HEK293 (cell line): ENCODE measurements around the gene ZNF215.

Experiments
- CTCF ChIA-PET: fragments of 350-600 bp; formaldehyde crosslinking; extraction: SDS; loops from one replicate; lab custom pipeline; 2021; ENCODE audit warnings: antibody characterized with exemption; lab: Yijun Ruan, JAX
- POLR2A ChIA-PET: fragments of 300-600 bp; formaldehyde crosslinking; extraction: SDS; loops from one replicate; lab custom pipeline; 2020; ENCODE audit warnings: antibody characterized with exemption, inconsistent platforms; lab: Yijun Ruan, JAX
- H3K27ac ChIP-seq: fragments of 200-500 bp; sonication (Bioruptor generic); 2 replicates; pipeline ENCODE4 v1.5.1; 2014; ENCODE audit warnings: low read depth, low read length, control low read depth, inconsistent platforms; ENCODE audit errors: extremely low read depth
- H3K36me3 ChIP-seq, 2 experiments: fragments of 200-500 bp in 1 of 2; sonication (Bioruptor generic) in 1 of 2; 1 replicate in 1 of 2; 2 replicates in 1 of 2; pipeline ENCODE4 v1.5.1; 2014 to 2017; ENCODE audit warnings: inconsistent platforms in 2 of 2, low read length in 2 of 2; ENCODE audit not compliant: control insufficient read depth in 2 of 2, insufficient read depth in 1 of 2
- H3K4me1 ChIP-seq: fragments of 200-500 bp; sonication (Bioruptor generic); 2 replicates; pipeline ENCODE4 v1.5.1; 2014; ENCODE audit warnings: mild to moderate bottlenecking, low read length, inconsistent platforms; ENCODE audit not compliant: control insufficient read depth, insufficient read depth
- H3K4me3 ChIP-seq: 2 replicates; pipeline ENCODE4 v1.5.1; 2011; ENCODE audit warnings: low read depth, mild to moderate bottlenecking, control low read depth, low read length, moderate library complexity
- H3K9me3 ChIP-seq: fragments of 200-500 bp; sonication (Bioruptor generic); 2 replicates; pipeline ENCODE4 v1.5.1; 2014; ENCODE audit warnings: low read depth, low read length, inconsistent platforms; ENCODE audit not compliant: control insufficient read depth, insufficient read depth
- HOXA7 ChIP-seq: sonication (generic); formaldehyde crosslinking; IDR thresholded peaks from 2 replicates; pipeline ENCODE4 v1.8.1; 2022; ENCODE audit warnings: missing genetic modification reagents, borderline replicate concordance
- KLF9 ChIP-seq: fragments of 450-650 bp; formaldehyde crosslinking; IDR thresholded peaks from 2 replicates; pipeline ENCODE4 v1.5.1; 2016; ENCODE audit warnings: missing biosample characterization, missing genetic modification characterization, low read depth
- MZF1 ChIP-seq: fragments of 450-650 bp; formaldehyde crosslinking; IDR thresholded peaks from 2 replicates; pipeline ENCODE4 v1.5.1; 2017; ENCODE audit warnings: missing biosample characterization, missing genetic modification characterization, borderline replicate concordance
- SP2 ChIP-seq: fragments of 450-650 bp; formaldehyde crosslinking; IDR thresholded peaks from 2 replicates; pipeline ENCODE4 v1.5.1; 2016; ENCODE audit warnings: missing biosample characterization, missing genetic modification characterization
- ZFHX2 ChIP-seq: fragments of 450-650 bp; formaldehyde crosslinking; conservative IDR thresholded peaks from 2 replicates; pipeline ENCODE4 v1.5.1; 2016; ENCODE audit warnings: missing biosample characterization, missing genetic modification characterization
- ZFP3 ChIP-seq: fragments of 450-650 bp; formaldehyde crosslinking; IDR thresholded peaks from 2 replicates; pipeline ENCODE4 v1.5.1; 2016; ENCODE audit warnings: low read depth, missing biosample characterization, missing genetic modification characterization
- ZNF121 ChIP-seq: fragments of 450-650 bp; formaldehyde crosslinking; IDR thresholded peaks from 2 replicates; pipeline ENCODE4 v1.5.1; 2016; ENCODE audit warnings: missing biosample characterization, missing genetic modification characterization
- ZNF155 ChIP-seq: fragments of 450-650 bp; formaldehyde crosslinking; IDR thresholded peaks from 2 replicates; pipeline ENCODE4 v1.5.1; 2016; ENCODE audit warnings: missing biosample characterization, missing genetic modification characterization
- ZNF184 ChIP-seq: fragments of 450-650 bp; IDR thresholded peaks from 2 replicates; pipeline ENCODE4 v1.5.1; 2018; ENCODE audit warnings: missing biosample characterization, mild to moderate bottlenecking, missing genetic modification characterization
- ZNF211 ChIP-seq: fragments of 450-650 bp; formaldehyde crosslinking; IDR thresholded peaks from 2 replicates; pipeline ENCODE4 v1.5.1; 2016; ENCODE audit warnings: low read depth, missing biosample characterization, missing genetic modification characterization
- ZNF23 ChIP-seq: fragments of 450-650 bp; formaldehyde crosslinking; IDR thresholded peaks from 2 replicates; pipeline ENCODE4 v1.5.1; 2016; ENCODE audit warnings: missing biosample characterization, missing genetic modification characterization, borderline replicate concordance
- ZNF274 ChIP-seq, 2 experiments: fragments of 200-500 bp in 1 of 2; fragments of 450-650 bp in 1 of 2; sonication (Bioruptor generic) in 1 of 2; formaldehyde crosslinking in 1 of 2; IDR thresholded peaks; 2 replicates each; pipeline versions ENCODE4 v1.5.1 to v1.6.1; 2014 to 2016; ENCODE audit warnings: borderline replicate concordance in 1 of 2, inconsistent platforms in 1 of 2, low read length in 1 of 2, missing biosample characterization in 1 of 2, missing genetic modification characterization in 1 of 2
- ZNF433 ChIP-seq: fragments of 450-650 bp; formaldehyde crosslinking; IDR thresholded peaks from 2 replicates; pipeline ENCODE4 v1.5.1; 2016; ENCODE audit warnings: missing biosample characterization, missing genetic modification characterization, low read depth
- ZNF501 ChIP-seq: fragments of 450-650 bp; formaldehyde crosslinking; IDR thresholded peaks from 2 replicates; pipeline ENCODE4 v1.5.1; 2016; ENCODE audit warnings: missing biosample characterization, missing genetic modification characterization
- ZNF510 ChIP-seq: fragments of 450-650 bp; formaldehyde crosslinking; IDR thresholded peaks from 2 replicates; pipeline ENCODE4 v1.5.1; 2018; ENCODE audit warnings: mild to moderate bottlenecking, missing genetic modification characterization, missing biosample characterization; ENCODE audit not compliant: insufficient replicate concordance
- ZNF530 ChIP-seq: fragments of 450-650 bp; formaldehyde crosslinking; IDR thresholded peaks from 2 replicates; pipeline ENCODE4 v1.5.1; 2016; ENCODE audit warnings: low read depth, missing biosample characterization, missing genetic modification characterization
- ZNF623 ChIP-seq: fragments of 450-650 bp; formaldehyde crosslinking; IDR thresholded peaks from 2 replicates; pipeline ENCODE4 v1.5.1; 2016; ENCODE audit warnings: missing biosample characterization, missing genetic modification characterization
- ZNF670 ChIP-seq: fragments of 450-650 bp; formaldehyde crosslinking; IDR thresholded peaks from 2 replicates; pipeline ENCODE4 v1.5.1; 2016; ENCODE audit warnings: missing biosample characterization, missing genetic modification characterization, low read depth
- ZXDB ChIP-seq: fragments of 450-650 bp; formaldehyde crosslinking; IDR thresholded peaks from 2 replicates; pipeline ENCODE4 v1.5.1; 2016; ENCODE audit warnings: missing biosample characterization, missing genetic modification characterization
- TF ChIP-seq, protein P1 (sequence below): fragments of 450-650 bp; formaldehyde crosslinking; IDR thresholded peaks from 2 replicates; pipeline ENCODE4 v1.5.1; 2017; ENCODE audit warnings: missing biosample characterization, missing genetic modification characterization
- TF ChIP-seq, protein P2 (sequence below): fragments of 450-650 bp; formaldehyde crosslinking; IDR thresholded peaks from 2 replicates; pipeline ENCODE4 v1.5.1; 2016; ENCODE audit warnings: missing biosample characterization, missing genetic modification characterization
- TF ChIP-seq, protein P3 (sequence below): sonication (generic); formaldehyde crosslinking; IDR thresholded peaks from 2 replicates; pipeline ENCODE4 v1.8.1; 2022; ENCODE audit warnings: mild to moderate bottlenecking, moderate library complexity, missing genetic modification reagents
- TF ChIP-seq, protein P4 (sequence below): fragments of 450-650 bp; formaldehyde crosslinking; IDR thresholded peaks from 2 replicates; pipeline ENCODE4 v1.5.1; 2016; ENCODE audit warnings: missing biosample characterization, missing genetic modification characterization
- TF ChIP-seq, protein P5 (sequence below): fragments of 450-650 bp; formaldehyde crosslinking; IDR thresholded peaks from 2 replicates; pipeline ENCODE4 v1.5.1; 2016; ENCODE audit warnings: missing biosample characterization, missing genetic modification characterization

Gene ZNF215

DNA sequence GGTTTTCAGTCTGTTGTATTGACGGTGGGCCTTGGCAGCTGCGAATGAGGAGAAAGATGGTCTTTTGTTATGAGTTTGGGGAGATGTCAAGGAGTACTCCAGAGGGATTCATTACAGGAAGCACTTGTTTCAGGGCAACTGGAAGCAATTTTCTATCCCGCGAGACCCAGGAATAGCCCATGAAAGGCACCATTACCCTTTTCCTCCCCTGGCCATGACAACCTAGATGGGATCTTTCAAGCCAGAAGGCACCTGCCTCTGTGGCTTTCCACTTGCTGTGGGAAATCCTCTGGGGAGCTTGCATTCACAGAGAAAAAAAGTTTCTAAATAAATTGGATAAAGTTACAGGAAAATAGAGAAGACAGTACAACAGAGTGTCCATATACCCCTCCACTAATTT, 2.7 kb downstream of the ZNF215 start:
- H3K27ac ChIP-seq = no peak overlapping the region
- ChIA-PET POLR2A (interaction anchor here (0.6 kb wide), 1 partner anchor 66 kb away, joined by 10 read pairs; the partner anchor contains the start of gene OR10A2), CTCF (no interaction called here)
- peaks cover 0 to 13% of the 10 kb centered on the region in 2 experiments; a peak in 1 of 3 replicates for H3K36me3 ChIP-seq
- H3K4me3 ChIP-seq = no peak overlapping the region
- no peaks in the 10 kb centered on the region for H3K9me3 ChIP-seq
- H3K4me1 ChIP-seq = no peaks in the 10 kb centered on the region
- TF ChIP-seq KLF9 (no peak), ZNF121 (tag by site-specific recombination) (no peak), ZNF501 (no peak), ZNF23 (tag by site-specific recombination) (no peak), ZXDB (tag by site-specific recombination) (no peak), MZF1 (tag by site-specific recombination) (peak; percentile 51; the same call in 1 of the 2 replicates)
- TF ChIP-seq, all 188 proteins: peak for 1

DNA sequence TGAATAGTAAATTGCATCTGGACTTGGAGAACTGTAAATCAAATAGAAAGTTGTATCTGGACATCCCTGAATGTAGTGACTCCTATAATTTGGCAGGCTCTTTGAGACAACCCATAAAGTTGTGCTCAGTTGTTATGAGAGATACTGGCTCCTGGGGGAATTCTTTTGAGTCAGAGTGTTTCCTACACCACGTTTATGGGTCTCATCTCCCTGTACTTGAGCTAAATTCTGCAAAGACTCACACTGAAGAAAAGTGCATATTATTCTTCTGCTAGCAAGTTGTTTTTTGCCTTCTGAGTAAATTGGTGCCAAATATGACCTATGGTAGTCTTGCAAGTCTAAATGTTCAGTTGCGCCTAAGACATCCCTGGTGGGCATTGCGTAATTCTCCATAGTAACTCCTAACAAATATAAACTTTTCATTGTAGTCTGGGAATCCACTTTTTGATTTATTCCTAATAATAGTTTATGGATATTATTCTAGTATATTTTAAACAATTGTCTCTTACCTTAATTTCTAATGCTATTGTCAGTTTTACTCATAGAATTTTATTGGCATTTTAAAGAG, 5.0 kb downstream of the ZNF215 start:
- H3K27ac ChIP-seq = no peak overlapping the region
- no peaks in the 10 kb centered on the region for H3K9me3 ChIP-seq
- TF ChIP-seq ZNF623 (no peak), ZNF530 (tag by site-specific recombination) (no peak), ZFP3 (no peak), ZFHX2 (tag by site-specific recombination) (no peak), ZNF184 (tag by site-specific recombination) (no peak), HOXA7 (CRISPR knock-in tag) (no peak), ZNF155 (no peak), SP2 (tag by site-specific recombination) (no peak), ZNF670 (tag by site-specific recombination) (no peak), ZNF274 (IDR thresholded peaks at IDR 0.05; ENCODE audit: low read length) (no peak), ZNF274 (tag by site-specific recombination; IDR thresholded peaks at IDR 0.05; ENCODE audit: borderline replicate concordance) (no peak), ZNF433 (tag by site-specific recombination) (no peak)
- TF ChIP-seq, protein P1, sequence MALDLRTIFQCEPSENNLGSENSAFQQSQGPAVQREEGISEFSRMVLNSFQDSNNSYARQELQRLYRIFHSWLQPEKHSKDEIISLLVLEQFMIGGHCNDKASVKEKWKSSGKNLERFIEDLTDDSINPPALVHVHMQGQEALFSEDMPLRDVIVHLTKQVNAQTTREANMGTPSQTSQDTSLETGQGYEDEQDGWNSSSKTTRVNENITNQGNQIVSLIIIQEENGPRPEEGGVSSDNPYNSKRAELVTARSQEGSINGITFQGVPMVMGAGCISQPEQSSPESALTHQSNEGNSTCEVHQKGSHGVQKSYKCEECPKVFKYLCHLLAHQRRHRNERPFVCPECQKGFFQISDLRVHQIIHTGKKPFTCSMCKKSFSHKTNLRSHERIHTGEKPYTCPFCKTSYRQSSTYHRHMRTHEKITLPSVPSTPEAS (tag by site-specific recombination) = no peak
- TF ChIP-seq, protein P2, sequence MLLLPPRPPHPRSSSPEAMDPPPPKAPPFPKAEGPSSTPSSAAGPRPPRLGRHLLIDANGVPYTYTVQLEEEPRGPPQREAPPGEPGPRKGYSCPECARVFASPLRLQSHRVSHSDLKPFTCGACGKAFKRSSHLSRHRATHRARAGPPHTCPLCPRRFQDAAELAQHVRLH (tag by site-specific recombination) = no peak
- ChIA-PET POLR2A (no interaction called here), CTCF (no interaction called here)
- H3K4me1 ChIP-seq = no peaks in the 10 kb centered on the region
- peaks cover 0 to 24% of the 10 kb centered on the region in 2 experiments; a peak in 1 of 3 replicates for H3K36me3 ChIP-seq
- H3K4me3 ChIP-seq = no peak overlapping the region

DNA sequence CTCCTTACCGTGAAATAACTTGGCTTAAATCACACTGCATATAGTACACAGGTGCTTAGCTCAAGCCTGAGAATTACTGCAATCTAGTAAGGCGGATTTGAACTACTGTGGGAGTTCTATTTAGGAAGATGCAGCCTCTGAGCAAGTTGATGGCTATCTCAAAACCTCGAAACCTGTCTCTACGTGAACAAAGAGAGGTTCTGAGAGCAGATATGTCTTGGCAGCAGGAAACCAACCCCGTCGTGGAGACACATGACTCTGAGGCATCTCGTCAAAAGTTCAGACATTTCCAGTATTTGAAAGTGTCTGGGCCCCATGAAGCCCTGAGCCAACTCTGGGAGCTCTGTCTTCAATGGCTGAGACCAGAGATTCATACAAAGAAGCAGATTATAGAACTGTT, 5.9 kb downstream of the ZNF215 start:
- H3K9me3 ChIP-seq = no peaks in the 10 kb centered on the region
- POLR2A ChIA-PET = no interaction called here
- CTCF ChIA-PET = no interaction called here
- TF ChIP-seq, protein P3, sequence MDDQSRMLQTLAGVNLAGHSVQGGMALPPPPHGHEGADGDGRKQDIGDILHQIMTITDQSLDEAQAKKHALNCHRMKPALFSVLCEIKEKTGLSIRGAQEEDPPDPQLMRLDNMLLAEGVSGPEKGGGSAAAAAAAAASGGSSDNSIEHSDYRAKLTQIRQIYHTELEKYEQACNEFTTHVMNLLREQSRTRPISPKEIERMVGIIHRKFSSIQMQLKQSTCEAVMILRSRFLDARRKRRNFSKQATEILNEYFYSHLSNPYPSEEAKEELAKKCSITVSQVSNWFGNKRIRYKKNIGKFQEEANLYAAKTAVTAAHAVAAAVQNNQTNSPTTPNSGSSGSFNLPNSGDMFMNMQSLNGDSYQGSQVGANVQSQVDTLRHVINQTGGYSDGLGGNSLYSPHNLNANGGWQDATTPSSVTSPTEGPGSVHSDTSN (CRISPR knock-in tag) = no peak
- TF ChIP-seq ZNF211 (tag by site-specific recombination) (no peak), ZNF510 (tag by site-specific recombination) (no peak)
- TF ChIP-seq, protein P4, sequence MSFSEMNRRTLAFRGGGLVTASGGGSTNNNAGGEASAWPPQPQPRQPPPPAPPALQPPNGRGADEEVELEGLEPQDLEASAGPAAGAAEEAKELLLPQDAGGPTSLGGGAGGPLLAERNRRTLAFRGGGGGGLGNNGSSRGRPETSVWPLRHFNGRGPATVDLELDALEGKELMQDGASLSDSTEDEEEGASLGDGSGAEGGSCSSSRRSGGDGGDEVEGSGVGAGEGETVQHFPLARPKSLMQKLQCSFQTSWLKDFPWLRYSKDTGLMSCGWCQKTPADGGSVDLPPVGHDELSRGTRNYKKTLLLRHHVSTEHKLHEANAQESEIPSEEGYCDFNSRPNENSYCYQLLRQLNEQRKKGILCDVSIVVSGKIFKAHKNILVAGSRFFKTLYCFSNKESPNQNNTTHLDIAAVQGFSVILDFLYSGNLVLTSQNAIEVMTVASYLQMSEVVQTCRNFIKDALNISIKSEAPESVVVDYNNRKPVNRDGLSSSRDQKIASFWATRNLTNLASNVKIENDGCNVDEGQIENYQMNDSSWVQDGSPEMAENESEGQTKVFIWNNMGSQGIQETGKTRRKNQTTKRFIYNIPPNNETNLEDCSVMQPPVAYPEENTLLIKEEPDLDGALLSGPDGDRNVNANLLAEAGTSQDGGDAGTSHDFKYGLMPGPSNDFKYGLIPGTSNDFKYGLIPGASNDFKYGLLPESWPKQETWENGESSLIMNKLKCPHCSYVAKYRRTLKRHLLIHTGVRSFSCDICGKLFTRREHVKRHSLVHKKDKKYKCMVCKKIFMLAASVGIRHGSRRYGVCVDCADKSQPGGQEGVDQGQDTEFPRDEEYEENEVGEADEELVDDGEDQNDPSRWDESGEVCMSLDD (tag by site-specific recombination) = no peak
- TF ChIP-seq, protein P5, sequence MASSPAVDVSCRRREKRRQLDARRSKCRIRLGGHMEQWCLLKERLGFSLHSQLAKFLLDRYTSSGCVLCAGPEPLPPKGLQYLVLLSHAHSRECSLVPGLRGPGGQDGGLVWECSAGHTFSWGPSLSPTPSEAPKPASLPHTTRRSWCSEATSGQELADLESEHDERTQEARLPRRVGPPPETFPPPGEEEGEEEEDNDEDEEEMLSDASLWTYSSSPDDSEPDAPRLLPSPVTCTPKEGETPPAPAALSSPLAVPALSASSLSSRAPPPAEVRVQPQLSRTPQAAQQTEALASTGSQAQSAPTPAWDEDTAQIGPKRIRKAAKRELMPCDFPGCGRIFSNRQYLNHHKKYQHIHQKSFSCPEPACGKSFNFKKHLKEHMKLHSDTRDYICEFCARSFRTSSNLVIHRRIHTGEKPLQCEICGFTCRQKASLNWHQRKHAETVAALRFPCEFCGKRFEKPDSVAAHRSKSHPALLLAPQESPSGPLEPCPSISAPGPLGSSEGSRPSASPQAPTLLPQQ (tag by site-specific recombination) = no peak
- TF ChIP-seq, all 188 proteins: peak for 0
- Histone ChIP-seq H3K4me1 (no peaks in the 10 kb centered on the region), H3K4me3 (no peak overlapping the region), H3K27ac (no peak overlapping the region), H3K36me3 (peaks cover 0 to 24% of the 10 kb centered on the region in 2 experiments; a peak in 1 of 3 replicates)
